GM12878 (cell line): ENCODE results near the gene FOXK1. TPM values are rescaled to one million over a fixed set of nuclear protein-coding genes. Genes with fewer than 3 reads are reported as not detected.

Experiments used
- ATAC-seq: fragments of 200-7000 bp; cut with Tn5 transposase; 3 replicates; pipeline ENCODE4 v1.9.1; 2020; ENCODE audit warnings: mild to moderate bottlenecking, moderate library complexity
- BruUV-seq: library from RNA; stranded (reverse); fragments of 400-500 nt; replicated peaks from 2 replicates; lab custom pipeline; 2021; lab: Mats Ljungman, UMichigan
- CTCF ChIA-PET: fragments of 300-600 bp; sonication (Branson Sonifier 250); formaldehyde crosslinking; extraction: SDS; loops from one replicate; lab custom pipeline; 2021; ENCODE audit warnings: inconsistent platforms; lab: Yijun Ruan, JAX
- POLR2A ChIA-PET: fragments of 350-600 bp; formaldehyde crosslinking; extraction: SDS; loops from one replicate; lab custom pipeline; 2021; ENCODE audit warnings: inconsistent platforms; lab: Charles Lee
- RAD21 ChIA-PET: fragments of 300-600 bp; sonication (Branson Sonifier 250); formaldehyde crosslinking; loops from one replicate; lab custom pipeline; 2023; ENCODE audit warnings: antibody characterized with exemption; ENCODE audit not compliant: unreplicated experiment; lab: Charles Lee
- SMC1A ChIA-PET: fragments of 300-600 bp; sonication (Branson Sonifier 250); formaldehyde crosslinking; loops from one replicate; lab custom pipeline; 2023; ENCODE audit not compliant: unreplicated experiment, uncharacterized antibody; lab: Charles Lee
- DNase-seq: peaks from one replicate; pipeline ENCODE4 v3.0.0-alpha.2; 2011; ENCODE audit warnings: low read depth, low spot score
- FAIRE-seq: peaks from 3 replicates; lab custom pipeline; 2011; peaks lifted over from hg19 to GRCh38; lab: Jason Lieb, UNC
- H2AFZ ChIP-seq: 2 replicates; pipeline ENCODE4 v1.6.0; 2011; ENCODE audit warnings: low read depth, low read length, control low read depth; ENCODE audit not compliant: control insufficient read depth
- H3K27ac ChIP-seq: 2 replicates; pipeline ENCODE4 v1.5.1; 2011; ENCODE audit warnings: control low read depth; ENCODE audit not compliant: control insufficient read depth, insufficient read depth
- H3K27me3 ChIP-seq, 2 experiments: replicated peaks in 1 of 2; 2 replicates each; pipeline versions ENCODE4 v1.6.0 to v1.6.1; 2011; ENCODE audit warnings: low read length in 1 of 2; ENCODE audit not compliant: control insufficient read depth in 2 of 2, insufficient read depth in 2 of 2
- H3K36me3 ChIP-seq, 2 experiments: 2 replicates each; pipeline ENCODE4 v1.5.1; 2011; ENCODE audit warnings: low read length in 1 of 2; ENCODE audit not compliant: control insufficient read depth in 2 of 2, insufficient read depth in 2 of 2
- H3K4me1 ChIP-seq: 2 replicates; pipeline ENCODE4 v1.6.1; 2011; ENCODE audit warnings: mild to moderate bottlenecking, low read length, moderate library complexity, mixed read lengths; ENCODE audit not compliant: control insufficient read depth, insufficient read depth
- H3K4me2 ChIP-seq: 2 replicates; pipeline ENCODE4 v1.6.0; 2011; ENCODE audit warnings: control low read depth; ENCODE audit not compliant: control insufficient read depth, insufficient read depth
- H3K4me3 ChIP-seq: fragments of 200-600 bp; sonication (generic); 2 replicates; pipeline ENCODE4 v1.5.1; 2016
- H3K79me2 ChIP-seq: 2 replicates; pipeline ENCODE4 v1.6.0; 2011; ENCODE audit warnings: low read length; ENCODE audit not compliant: control insufficient read depth, insufficient read depth
- H3K9ac ChIP-seq: 2 replicates; pipeline ENCODE4 v1.8.0; 2011; ENCODE audit warnings: low read length, control low read depth, mixed read lengths; ENCODE audit not compliant: control insufficient read depth, insufficient read depth
- H3K9me3 ChIP-seq: replicated peaks from 3 replicates; pipeline ENCODE4 v1.5.1; 2011; ENCODE audit warnings: mild to moderate bottlenecking, low read length; ENCODE audit not compliant: control insufficient read depth, insufficient read depth
- H4K20me1 ChIP-seq: 2 replicates; pipeline ENCODE4 v1.6.0; 2011; ENCODE audit not compliant: control insufficient read depth, insufficient read depth
- NFIC ChIP-seq: IDR thresholded peaks from 2 replicates; pipeline ENCODE4 v1.6.1; 2012; ENCODE audit warnings: low read depth, mild to moderate bottlenecking, inconsistent platforms, low read length, moderate library complexity
- SMC3 ChIP-seq: IDR thresholded peaks from 2 replicates; pipeline ENCODE4 v1.6.1; 2011; ENCODE audit warnings: low read length, improper control_type of control experiment, borderline replicate concordance
- SUPT20H ChIP-seq: IDR thresholded peaks from 2 replicates; pipeline ENCODE4 v1.6.1; 2011; ENCODE audit warnings: low read depth, mild to moderate bottlenecking, low read length, moderate library complexity, borderline replicate concordance; ENCODE audit not compliant: control insufficient read depth
- TCF3 ChIP-seq: IDR thresholded peaks from 2 replicates; pipeline ENCODE4 v1.6.1; 2012; ENCODE audit warnings: low read depth, mild to moderate bottlenecking, low read length, borderline replicate concordance; ENCODE audit not compliant: insufficient read depth
- WGBS: methylation state at CpG from one replicate; pipeline ENCODE4 v1.1.6; 2016; ENCODE audit warnings: low lambda C conversion rate; ENCODE audit not compliant: insufficient replicate concordance, insufficient coverage; ENCODE audit errors: missing lambda C conversion rate; 5-methylcytosine and 5-hydroxymethylcytosine counted together
- in situ Hi-C: fragments of 300-500 bp; cut with MboI; formaldehyde crosslinking; loops from 9 replicates; pipeline ENCODE4 v1.14.3; 2018; ENCODE audit warnings: mixed read lengths
- intact Hi-C: fragments of 100-400 bp; cut with micrococcal nuclease; formaldehyde crosslinking; loops from one replicate; pipeline ENCODE4 v1.14.2; 2022; ENCODE audit not compliant: unreplicated experiment
- polyA plus RNA-seq, 11 experiments: library from polyadenylated mRNA; depleted of rRNA in 4 of 11; unstranded in 6 of 11; stranded (reverse) in 5 of 11; fragments of >200 nt; fragmentation: Nextera tagmentation in 4 of 11; fragmentation: Illumina TruSeq in 1 of 11; extraction: Ambion mirVana in 4 of 11; extraction: Trizol in 1 of 11; gene quantifications; 1 replicate in 1 of 11; 2 replicates in 10 of 11; pipeline versions ENCODE4 v1.2.1 to v1.2.3, GENCODE V29; 2011 to 2016; ENCODE audit warnings: inconsistent platforms in 2 of 11, missing spikeins in 2 of 11, low read depth in 1 of 11
- total RNA-seq, 4 experiments: library from RNA; depleted of rRNA in 3 of 4; stranded (reverse); fragments of >200 nt in 3 of 4; fragmentation: Illumina TruSeq in 1 of 4; extraction: Trizol in 1 of 4; gene quantifications; 2 replicates each; pipeline versions ENCODE4 v1.2.1 to v1.2.3, GENCODE V29; 2013 to 2021
- TF ChIP-seq, protein P1 (sequence below): IDR thresholded peaks from 2 replicates; pipeline ENCODE4 v1.6.1; 2011; ENCODE audit warnings: low read depth, mild to moderate bottlenecking, low read length, moderate library complexity, borderline replicate concordance; ENCODE audit errors: extremely low read depth

FOXK1 gene
- total and polyA plus RNA-seq, 10 of the 15 experiments (the other 5 are each of a cell fraction or from before 2014, with no cell fraction given) = 0.24 to 31.8 (median 4.5) TPM

GRCh38 chr7:4775848-4776623 is 93.9 kb downstream of the FOXK1 start:
- Histone ChIP-seq H3K27ac (peak overlapping the region; percentile 96), H3K4me2 (peak overlapping the region; percentile 17), H3K27me3 (no peaks in the 10 kb centered on the region), H3K4me1 (peaks cover 10% of the 10 kb centered on the region), H2AFZ (peak overlapping the region; percentile 89), H3K36me3 (peaks cover 0 to 4% of the 10 kb centered on the region in 2 experiments; a peak in 2 of 4 replicates), H4K20me1 (no peaks in the 10 kb centered on the region; the same call in 1 of the 2 replicates), H3K9ac (peak overlapping the region; percentile 98), H3K4me3 (peak overlapping the region; percentile 96), H3K9me3 (no peaks in the 10 kb centered on the region), H3K79me2 (peaks cover 37% of the 10 kb centered on the region)
- 23% methylated on average over 30 of the region's 32 CpGs for WGBS
- TF ChIP-seq SMC3 = 0 out of 2 replicates have a peak, but pooled peaks have one; percentile 1
- TF ChIP-seq, protein P1, sequence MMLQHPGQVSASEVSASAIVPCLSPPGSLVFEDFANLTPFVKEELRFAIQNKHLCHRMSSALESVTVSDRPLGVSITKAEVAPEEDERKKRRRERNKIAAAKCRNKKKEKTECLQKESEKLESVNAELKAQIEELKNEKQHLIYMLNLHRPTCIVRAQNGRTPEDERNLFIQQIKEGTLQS = no peak
- no peak for TF ChIP-seq NFIC
- no peak for TF ChIP-seq SUPT20H
- 0 out of 2 replicates have a peak, but pooled peaks have one; percentile 3 for TF ChIP-seq TCF3
- no peak for FAIRE-seq
- in situ Hi-C loops = no loop called here
- peak; percentile 23 for ATAC-seq
- intact Hi-C loops = loop anchor here (1.0 kb wide), 1 partner anchor 30 kb away; no protein-coding TSS in a partner anchor
- ChIA-PET RAD21 (interaction anchor here (0.6 to 1.5 kb wide), 2 partner anchors 30 to 709 kb away, joined by 4 to 5 read pairs; no protein-coding TSS in a partner anchor), CTCF (interaction anchor here (0.5 to 1.7 kb wide), 5 partner anchors 16 to 135 kb away, joined by 3 to 7 read pairs (median 5); no protein-coding TSS in a partner anchor), SMC1A (interaction anchor here (1.3 to 2.0 kb wide), 4 partner anchors 30 to 63 kb away, joined by 4 to 7 read pairs (median 5); no protein-coding TSS in a partner anchor), POLR2A (interaction anchor here (0.7 to 1.5 kb wide), 6 partner anchors 22 to 270 kb away, joined by 3 to 6 read pairs (median 3); partner anchors contain the start of gene RBAK)
- TSS peak; percentile 86 for BruUV-seq
- DNase-seq = no peak
